RCC 7860 (cell line): Measurements from ENCODE around the gene ERI2.
"Not testable (repeated sequence)": the region's sequence is repeated elsewhere in the genome, so short reads cannot be mapped to it uniquely, and the experiment has no call there.

ENCODE experiments used
- DNase-seq: peaks from one replicate; pipeline ENCODE4 v3.0.0-alpha.2; 2015; ENCODE audit warnings: low spot score
- FAIRE-seq: peaks from 2 replicates; lab custom pipeline; 2012; peaks lifted over from hg19 to GRCh38; lab: Jason Lieb, UNC

Gene ERI2

DNA sequence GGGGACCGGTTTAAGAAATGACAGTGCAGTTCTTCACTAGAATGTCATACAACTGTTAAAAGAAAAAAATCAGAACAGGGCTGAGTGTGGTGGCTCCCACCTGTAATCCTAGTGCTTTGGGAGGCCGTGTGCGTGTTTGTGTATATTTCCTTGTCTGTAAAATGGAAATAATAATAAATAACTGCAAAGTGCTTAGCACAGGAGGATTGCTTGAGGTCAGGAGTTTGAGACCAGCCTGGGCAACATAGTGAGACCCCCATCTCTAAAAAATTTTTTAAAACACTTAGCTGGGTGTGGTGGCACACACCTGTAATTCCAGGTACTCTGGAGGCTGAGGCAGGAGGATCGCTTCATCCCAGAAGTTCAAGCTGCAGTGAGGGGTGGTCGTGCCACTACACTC is 40.0 kb downstream of the ERI2 start:
- DNase-seq, result no peak

DNA sequence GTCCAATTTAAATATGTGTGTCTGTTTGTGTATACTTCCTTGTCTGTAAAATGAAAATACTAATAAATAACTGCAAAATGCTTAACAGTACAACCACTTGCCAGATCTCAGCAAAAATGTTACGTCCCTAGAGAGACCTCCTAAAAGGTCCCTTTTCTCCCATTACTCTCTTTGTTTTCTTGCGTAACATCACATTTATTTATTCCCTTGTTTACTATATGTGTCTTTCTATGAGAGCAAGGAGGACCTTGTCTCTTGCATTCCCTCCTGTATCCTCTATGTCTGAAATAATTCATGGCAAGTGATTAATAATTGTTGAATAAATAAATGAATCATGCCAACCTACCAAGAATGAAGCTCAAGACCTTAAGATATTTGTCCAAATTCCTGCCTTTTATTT is 40.5 kb downstream of the ERI2 start:
- no peak for DNase-seq
- FAIRE-seq, result no peak

More for the DNA sequence above, 40.0 kb downstream of the ERI2 start:
- FAIRE-seq, result no peak

DNA sequence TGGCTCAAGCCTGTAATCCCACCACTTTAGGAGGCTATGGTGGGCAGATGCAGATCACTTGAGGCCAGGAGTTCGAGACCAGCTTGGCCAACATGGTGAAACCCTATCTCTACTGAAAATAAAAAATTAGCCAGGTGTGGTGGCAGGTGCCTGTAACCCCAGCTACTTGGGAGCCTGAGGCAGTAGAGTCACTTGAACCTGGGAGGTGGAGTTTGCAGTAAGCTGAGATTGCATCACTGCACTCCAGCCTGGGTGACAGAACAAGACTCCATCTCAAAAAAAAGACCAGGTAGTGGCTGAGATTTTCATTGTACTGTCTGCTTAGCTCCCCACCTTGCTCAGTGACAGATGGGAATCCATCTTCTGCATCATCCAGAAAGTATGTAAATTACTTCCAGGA is 41.8 kb downstream of the ERI2 start:
- FAIRE-seq, DNase-seq: not testable (repeated sequence)

DNA sequence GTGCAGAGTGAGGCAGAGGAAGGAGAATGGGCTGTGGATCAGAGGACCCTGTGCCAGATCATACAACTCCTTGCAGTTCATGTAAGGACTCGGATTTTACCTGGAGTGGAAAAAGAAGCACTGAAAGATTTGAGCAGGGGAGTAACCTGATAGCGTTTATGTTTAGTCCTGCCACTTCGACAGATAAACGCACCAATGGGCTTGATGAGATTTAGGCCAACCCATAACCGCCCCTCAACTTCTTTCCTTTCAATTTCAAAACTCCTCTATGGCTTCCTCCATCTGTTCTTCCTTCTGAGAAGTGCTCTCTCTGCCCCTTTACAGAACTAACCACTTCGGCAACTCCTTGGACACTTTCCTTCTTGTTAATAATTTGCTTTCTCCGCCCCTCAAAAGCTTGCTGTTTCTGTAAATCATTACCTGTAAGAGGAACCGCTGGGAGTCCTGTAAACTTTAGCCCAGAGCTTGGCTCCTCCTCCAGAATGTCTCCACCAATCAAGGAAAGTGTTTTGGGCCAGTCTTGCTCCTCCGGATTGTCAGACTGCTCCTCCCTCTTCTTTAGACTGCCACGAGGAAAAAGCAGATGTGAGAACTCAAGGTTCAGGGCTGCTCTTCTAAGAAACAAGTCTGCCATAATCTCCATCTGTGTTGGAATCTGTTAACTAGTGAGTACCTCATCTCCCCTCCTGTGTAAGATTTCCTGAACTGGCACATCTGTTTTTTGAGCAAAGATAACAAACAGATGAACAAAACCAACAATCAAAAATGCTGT is 42.6 kb downstream of the ERI2 start, which contains the start of gene ACSM3:
Gene ACSM3 (plus strand): TSS at position 554 of the 772 bp plus-strand sequence. CDS start 6,021 bp downstream, outside the sequence.
- peak; percentile 94 for DNase-seq
- FAIRE-seq, result peak; percentile 99

DNA sequence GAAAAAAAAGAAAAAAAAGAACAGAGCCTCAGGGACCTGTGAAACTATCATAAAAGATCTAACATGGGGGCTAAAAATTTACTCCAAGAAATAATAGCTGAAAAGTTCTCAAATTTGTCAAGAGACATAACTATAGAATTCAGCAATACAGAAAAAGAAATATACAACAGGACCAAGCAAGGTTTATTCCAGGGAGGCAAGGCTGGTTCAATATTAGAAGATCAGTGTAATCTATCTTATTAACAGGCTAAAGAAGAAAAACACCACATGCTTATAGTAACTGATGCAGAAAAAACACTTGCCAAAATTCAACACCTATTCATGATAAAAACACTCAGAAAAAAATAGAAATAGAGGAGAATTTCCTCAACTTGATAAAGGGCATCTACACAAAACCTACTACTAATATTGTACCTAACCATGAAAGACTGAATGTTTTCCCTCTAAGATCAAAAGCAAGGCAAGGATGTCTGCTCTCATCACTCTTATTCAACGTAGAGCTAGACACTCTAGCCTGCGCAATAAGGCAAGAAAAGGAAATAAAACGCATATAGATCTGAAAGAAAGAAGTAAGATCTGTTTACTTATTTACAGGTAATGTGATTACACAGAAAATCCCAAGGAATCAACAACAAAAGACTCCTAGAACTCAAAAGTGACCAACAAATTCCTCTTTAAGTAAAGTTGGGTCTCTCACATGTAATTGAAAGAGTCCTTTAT is 43.7 kb downstream of the ERI2 start:
- DNase-seq (no peak), FAIRE-seq (no peak)

DNA sequence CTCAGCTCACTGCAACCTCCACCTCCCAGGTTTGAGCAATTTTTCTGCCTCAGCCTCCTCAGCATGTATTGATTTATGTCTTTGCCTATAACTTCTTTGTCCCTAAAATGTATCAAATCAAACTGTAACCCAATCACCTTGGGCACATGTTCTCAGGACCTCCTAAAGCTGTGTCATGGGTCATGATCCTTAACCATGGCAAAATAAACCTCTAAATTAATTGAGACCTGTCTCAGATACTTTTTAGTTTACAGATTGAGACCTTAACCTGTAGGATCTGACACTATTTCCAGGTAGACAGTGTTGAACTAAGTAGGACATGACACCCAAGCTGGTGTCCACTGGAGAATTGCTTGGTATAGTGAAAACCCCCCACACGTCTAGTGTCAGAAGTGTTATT is 45.1 kb downstream of the ERI2 start:
- FAIRE-seq (no peak), DNase-seq (no peak)

DNA sequence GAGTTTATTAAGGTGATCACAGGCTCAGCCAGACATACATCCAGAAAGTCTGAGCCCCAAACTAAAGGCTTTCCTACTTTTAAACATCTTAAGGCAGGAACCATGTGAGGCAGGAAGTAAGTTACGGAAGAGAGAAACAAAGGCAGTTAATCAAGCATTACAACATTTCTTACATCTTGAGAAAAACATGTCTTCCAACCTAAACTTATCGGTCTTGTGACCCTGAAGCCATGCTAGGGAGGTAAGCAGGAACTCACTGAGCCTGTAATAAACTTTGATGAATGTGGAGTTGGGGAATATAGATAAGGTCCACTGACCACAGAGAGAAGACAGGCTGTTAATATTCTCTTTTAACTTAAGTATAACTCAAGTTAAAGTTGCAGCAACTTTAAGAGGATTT is 45.9 kb downstream of the ERI2 start:
- DNase-seq (no peak), FAIRE-seq (no peak)

DNA sequence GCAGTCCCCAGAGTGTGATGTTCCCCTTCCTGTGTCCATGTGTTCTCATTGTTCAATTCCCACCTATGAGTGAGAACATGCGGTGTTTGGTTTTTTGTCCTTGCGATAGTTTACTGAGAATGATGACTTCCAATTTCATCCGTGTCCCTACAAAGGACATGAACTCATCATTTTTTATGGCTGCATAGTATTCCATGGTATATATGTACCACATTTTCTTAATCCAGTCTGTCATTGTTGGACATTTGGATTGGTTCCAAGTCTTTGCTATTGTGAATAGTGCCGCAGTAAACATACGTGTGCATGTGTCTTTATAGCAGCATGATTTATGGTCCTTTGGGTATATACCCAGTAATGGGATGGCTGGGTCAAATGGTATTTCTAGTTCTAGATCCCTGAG is 50.5 kb downstream of the ERI2 start:
- FAIRE-seq, DNase-seq: not testable (repeated sequence)

DNA sequence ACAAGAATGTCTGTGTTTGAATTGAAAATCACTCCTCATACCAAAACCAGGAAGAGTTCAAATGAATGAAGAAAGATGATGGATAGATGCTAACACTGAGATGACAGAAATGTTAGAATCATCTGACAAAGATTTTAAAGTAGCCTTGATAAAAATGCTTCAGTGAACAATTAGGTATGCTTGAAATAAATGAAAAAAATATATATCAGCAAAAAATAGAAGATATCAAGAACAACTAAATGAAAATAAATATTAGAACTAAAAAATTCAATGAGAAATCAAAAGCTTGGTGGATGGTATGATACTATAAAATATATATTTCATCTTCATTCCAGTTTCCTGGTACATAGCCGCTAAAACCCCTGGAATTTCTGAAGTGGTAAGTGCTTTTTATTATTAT is 51.0 kb downstream of the ERI2 start:
- DNase-seq, result no peak
- FAIRE-seq, result no peak

DNA sequence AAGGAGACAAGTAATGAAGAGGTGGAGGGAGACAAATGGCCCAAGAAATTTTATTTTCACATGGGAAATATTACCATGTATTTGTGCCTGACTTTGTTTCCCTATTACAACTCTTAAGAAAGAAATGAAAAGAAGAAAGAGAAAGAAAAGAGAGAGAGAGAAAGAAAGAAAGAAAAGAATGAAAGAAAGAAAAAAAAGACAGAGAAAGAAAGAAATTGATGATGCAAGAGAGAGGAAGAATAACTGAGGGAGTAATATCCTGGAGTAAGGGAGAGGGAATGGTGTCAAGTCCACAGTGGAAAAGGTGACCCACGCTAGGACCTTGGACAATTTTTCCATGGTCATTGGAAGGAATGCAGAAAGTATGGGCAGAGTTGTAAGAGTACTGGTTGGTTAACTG is 52.5 kb downstream of the ERI2 start:
- FAIRE-seq (no peak), DNase-seq (no peak)

DNA sequence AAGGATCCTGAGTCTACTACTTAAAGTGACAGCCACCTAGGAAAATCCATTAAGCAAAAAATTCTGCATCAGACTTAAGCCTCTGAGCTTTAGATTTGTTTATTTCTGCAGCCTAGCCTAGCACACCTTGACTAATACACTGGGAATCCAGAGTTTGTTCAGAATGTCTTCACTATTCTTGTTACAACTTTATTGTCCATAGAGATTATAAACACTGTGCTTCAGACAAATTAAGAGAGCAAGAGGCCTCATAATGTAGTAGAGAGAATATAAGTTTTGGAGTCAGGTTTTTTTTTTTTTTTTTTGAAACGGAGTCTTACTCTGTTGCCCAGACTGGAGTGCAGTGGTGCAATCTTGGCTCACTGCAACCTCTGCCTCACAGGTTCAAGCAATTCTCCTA is 55.7 kb downstream of the ERI2 start:
- no peak for FAIRE-seq
- no peak for DNase-seq

DNA sequence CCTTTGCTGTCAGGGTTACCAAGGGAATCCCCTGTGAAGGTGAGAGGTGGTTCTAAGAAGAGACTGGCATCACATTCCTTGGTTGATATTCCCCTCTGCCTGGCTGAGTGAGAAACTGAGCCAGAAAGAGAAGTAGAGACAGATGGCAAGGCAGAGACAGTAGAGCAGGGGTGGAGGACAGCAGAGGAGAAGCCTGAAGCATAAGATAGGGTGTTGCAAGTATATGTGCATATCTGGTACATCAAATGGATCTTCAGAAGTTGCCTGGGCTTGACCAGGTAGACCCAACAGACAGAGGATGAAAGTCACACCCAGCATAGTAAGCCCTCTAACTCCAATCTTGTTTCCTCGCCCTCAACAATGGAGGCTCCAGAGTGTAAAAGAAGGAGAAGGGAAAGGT is 56.8 kb downstream of the ERI2 start:
- no peak for FAIRE-seq

DNA sequence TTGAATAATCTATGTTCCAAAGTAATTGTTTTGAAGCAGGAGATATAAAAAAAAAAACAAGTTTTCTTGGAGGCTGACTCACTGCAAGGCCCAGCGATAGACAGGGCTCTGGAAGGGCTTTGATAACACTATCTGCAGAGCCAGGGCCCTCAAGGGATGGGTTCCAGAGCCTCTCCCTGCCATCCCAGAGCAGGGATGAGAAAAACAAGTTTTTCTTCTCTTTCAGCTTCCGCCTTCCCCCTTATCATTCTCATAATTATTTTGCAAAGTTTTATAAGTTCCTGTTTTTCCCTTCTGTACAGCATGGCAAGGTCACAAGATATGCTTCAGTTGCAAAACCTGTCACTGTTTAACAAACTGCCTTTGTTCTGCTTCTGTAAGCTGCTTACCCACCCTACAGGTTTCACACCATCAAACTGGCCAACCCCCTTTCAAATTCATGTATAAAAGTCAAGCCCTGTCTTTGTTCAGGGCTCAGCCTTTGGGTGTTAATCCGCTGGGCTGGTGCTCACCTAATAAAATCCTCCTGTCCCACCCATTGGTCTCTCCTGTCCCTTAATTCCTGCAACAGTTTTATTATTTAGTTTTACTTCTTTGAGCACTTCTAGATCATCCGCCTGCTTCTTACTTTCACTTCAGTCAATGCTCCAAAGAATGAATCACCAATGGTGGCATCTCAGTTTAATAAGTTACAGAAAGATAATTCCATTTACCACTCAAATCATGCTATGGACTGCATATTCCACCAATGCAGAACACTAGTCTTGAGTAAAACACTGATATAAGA is 59.0 kb downstream of the ERI2 start:
- DNase-seq, result peak; percentile 24
- peak; percentile 82 for FAIRE-seq

More for the DNA sequence above, 56.8 kb downstream of the ERI2 start:
- no peak for DNase-seq

DNA sequence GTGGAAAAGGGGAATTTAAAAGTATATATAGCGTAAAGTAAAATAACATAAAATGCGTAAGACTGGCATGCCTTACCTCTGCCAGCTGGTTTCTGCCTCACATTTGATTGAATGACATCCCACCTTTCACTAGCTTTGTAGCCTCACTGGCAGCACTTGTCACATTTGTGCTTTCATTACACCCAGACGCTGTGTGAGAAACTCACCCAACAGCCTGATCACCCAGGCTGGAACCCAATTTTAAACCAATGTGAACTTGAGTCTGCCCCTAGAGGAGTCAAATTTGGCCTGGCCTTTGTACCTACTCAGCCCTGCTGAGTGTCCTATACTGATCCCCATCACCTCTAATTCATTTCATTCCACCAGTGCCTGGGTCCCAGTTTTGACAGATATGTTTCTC is 59.8 kb downstream of the ERI2 start:
- no peak for DNase-seq
- FAIRE-seq, result no peak
